Kidney epithelial cell (primary cell): ENCODE results near the gene TCF15. TPM values are rescaled to one million over a fixed set of nuclear protein-coding genes. Genes with fewer than 3 reads are reported as not detected.

Source experiments
- DNase-seq: peaks from one replicate; pipeline ENCODE4 v3.0.0-alpha.2; 2010; ENCODE audit warnings: low read depth
- H3K27me3 ChIP-seq: 2 replicates; pipeline ENCODE4 v1.6.0; 2011; ENCODE audit warnings: low read length; ENCODE audit not compliant: control insufficient read depth, insufficient read depth
- H3K36me3 ChIP-seq: 2 replicates; pipeline ENCODE4 v1.5.1; 2011; ENCODE audit warnings: low read length; ENCODE audit not compliant: control insufficient read depth, insufficient read depth
- H3K4me3 ChIP-seq: 2 replicates; pipeline ENCODE4 v1.5.1; 2011; ENCODE audit warnings: low read depth, mild to moderate bottlenecking, control low read depth, low read length
- CTCF ChIP-seq: IDR thresholded peaks from 2 replicates; pipeline ENCODE4 v1.5.1; 2011; ENCODE audit warnings: mild to moderate bottlenecking, moderate library complexity, low read length, control low read depth, inconsistent platforms; ENCODE audit not compliant: insufficient read depth, poor library complexity, severe bottlenecking
- total RNA-seq: library from RNA; depleted of rRNA; stranded (reverse); fragments of >200 nt; gene quantifications from 2 replicates; pipeline ENCODE4 v1.2.3, GENCODE V29; 2015

The TCF15 gene
- total RNA-seq, 1 donor from 2014 or later = 1.5 TPM

- DNase-seq = no peak
- TF ChIP-seq CTCF = no peak
- Histone ChIP-seq H3K27me3 (peaks cover 51% of the 10 kb centered on the region), H3K4me3 (no peak overlapping the region), H3K36me3 (no peaks in the 10 kb centered on the region)
Measured at GRCh38 chr20:611047-611842, 1.1 kb upstream of the TCF15 start.

GRCh38 chr20:609371-609964 lies 641 bp downstream of the TCF15 start:
- H3K27me3 ChIP-seq = peaks cover 55% of the 10 kb centered on the region

GRCh38 chr20:608970-609369 lies 1.1 kb downstream of the TCF15 start:
- TF ChIP-seq CTCF = no peak
- Histone ChIP-seq H3K36me3 (no peaks in the 10 kb centered on the region), H3K27me3 (peaks cover 55% of the 10 kb centered on the region)

More at GRCh38 chr20:609371-609964, 641 bp downstream of the TCF15 start:
- Histone ChIP-seq H3K36me3 (no peaks in the 10 kb centered on the region), H3K4me3 (no peak overlapping the region)
- DNase-seq = no peak
- TF ChIP-seq CTCF = no peak

GRCh38 chr20:607476-607875 lies 2.6 kb downstream of the TCF15 start:
- H3K27me3 ChIP-seq = peaks cover 49% of the 10 kb centered on the region
- no peak overlapping the region for H3K4me3 ChIP-seq
- H3K36me3 ChIP-seq = no peaks in the 10 kb centered on the region
- no peak for TF ChIP-seq CTCF
- no peak for DNase-seq

More at GRCh38 chr20:608970-609369, 1.1 kb downstream of the TCF15 start:
- no peak for DNase-seq
- H3K4me3 ChIP-seq = no peak overlapping the region

GRCh38 chr20:605237-605636 lies 4.9 kb downstream of the TCF15 start:
- Histone ChIP-seq H3K36me3 (no peaks in the 10 kb centered on the region), H3K4me3 (no peak overlapping the region), H3K27me3 (peaks cover 26% of the 10 kb centered on the region)
- no peak for TF ChIP-seq CTCF
- DNase-seq = no peak

- no peak for DNase-seq
- Histone ChIP-seq H3K27me3 (peaks cover 10% of the 10 kb centered on the region), H3K36me3 (no peaks in the 10 kb centered on the region), H3K4me3 (no peak overlapping the region)
- no peak for TF ChIP-seq CTCF
Measured at GRCh38 chr20:603116-603640, 6.9 kb downstream of the TCF15 start.
